Measurements from ENCODE around the gene PLD5.
"Not testable (repeated sequence)": the region's sequence is repeated elsewhere in the genome, so short reads cannot be mapped to it uniquely, and the experiment has no call there.

PLD5 gene

GRCh38 chr1:242477944-242478343, 46.6 kb downstream of the PLD5 start:
- DNase-seq (ENCODE audit: low spot score): no peak

- no peak for DNase-seq (ENCODE audit: low spot score)
Measured at GRCh38 chr1:242470774-242471173, 53.7 kb downstream of the PLD5 start.

GRCh38 chr1:242468784-242469183, 55.7 kb downstream of the PLD5 start:
- DNase-seq (ENCODE audit: low spot score): no peak

GRCh38 chr1:242467556-242468145, 56.8 kb downstream of the PLD5 start:
- DNase-seq (ENCODE audit: low spot score): peak; percentile 64

- DNase-seq (ENCODE audit: low spot score): no peak
Measured at GRCh38 chr1:242462867-242463266, 61.6 kb downstream of the PLD5 start.

- not testable (repeated sequence) for DNase-seq (ENCODE audit: low spot score)
Measured at GRCh38 chr1:242459740-242460139, 64.8 kb downstream of the PLD5 start.

- DNase-seq (ENCODE audit: low spot score): no peak
Measured at GRCh38 chr1:242456726-242457269, 67.7 kb downstream of the PLD5 start.

- DNase-seq (ENCODE audit: low spot score): no peak
Measured at GRCh38 chr1:242455052-242455361, 69.5 kb downstream of the PLD5 start.

GRCh38 chr1:242454262-242455051, 70.0 kb downstream of the PLD5 start:
- DNase-seq (ENCODE audit: low spot score): no peak

- no peak for DNase-seq (ENCODE audit: low spot score)
Measured at GRCh38 chr1:242452573-242452972, 71.9 kb downstream of the PLD5 start.

- DNase-seq (ENCODE audit: low spot score): no peak
Measured at GRCh38 chr1:242449661-242450060, 74.8 kb downstream of the PLD5 start.

GRCh38 chr1:242448910-242449645, 75.4 kb downstream of the PLD5 start:
- DNase-seq (ENCODE audit: low spot score): no peak

GRCh38 chr1:242447689-242448088, 76.8 kb downstream of the PLD5 start:
- no peak for DNase-seq (ENCODE audit: low spot score)

GRCh38 chr1:242440757-242441156, 83.7 kb downstream of the PLD5 start:
- no peak for DNase-seq (ENCODE audit: low spot score)

GRCh38 chr1:242435200-242435599, 89.3 kb downstream of the PLD5 start:
- DNase-seq (ENCODE audit: low spot score): no peak

GRCh38 chr1:242432491-242433095, 91.9 kb downstream of the PLD5 start:
- DNase-seq (ENCODE audit: low spot score): no peak

GRCh38 chr1:242431786-242432185, 92.7 kb downstream of the PLD5 start:
- no peak for DNase-seq (ENCODE audit: low spot score)

GRCh38 chr1:242430956-242431355, 93.5 kb downstream of the PLD5 start:
- DNase-seq (ENCODE audit: low spot score): no peak

GRCh38 chr1:242428399-242429190, 95.9 kb downstream of the PLD5 start:
- DNase-seq (ENCODE audit: low spot score): no peak

GRCh38 chr1:242427519-242427918, 97.0 kb downstream of the PLD5 start:
- no peak for DNase-seq (ENCODE audit: low spot score)

GRCh38 chr1:242426271-242426905, 98.1 kb downstream of the PLD5 start:
- no peak for DNase-seq (ENCODE audit: low spot score)
